Uterus (tissue), 4 donors: ENCODE results near the gene SYCP2. TPM values are rescaled to one million over a fixed set of nuclear protein-coding genes. Genes with fewer than 3 reads are reported as not detected.

Source experiments
- DNase-seq, 2 donors: peaks; one replicate each; pipeline ENCODE4 v3.0.0-alpha.2; 2019 to 2020
- H3K27ac ChIP-seq, 2 donors: fragments of 200-600 bp; sonication (generic); 1 replicate in 1 of 2; 2 replicates in 1 of 2; pipeline ENCODE4 v1.5.1; 2016 to 2018
- H3K27me3 ChIP-seq, 2 donors: fragments of 200-600 bp; sonication (generic); one replicate each; pipeline ENCODE4 v1.5.1; 2018 to 2019; ENCODE audit warnings: control low read depth in 1 of 2
- H3K36me3 ChIP-seq, 2 donors: fragments of 200-600 bp; sonication (generic); one replicate each; pipeline ENCODE4 v1.5.1; 2019; ENCODE audit warnings: control low read depth in 1 of 2
- H3K4me1 ChIP-seq, 2 donors: fragments of 200-600 bp; sonication (generic); one replicate each; pipeline ENCODE4 v1.5.1; 2018 to 2019; ENCODE audit warnings: control low read depth in 1 of 2
- H3K4me3 ChIP-seq, 2 donors: fragments of 200-600 bp; sonication (generic); 1 replicate in 1 of 2; 2 replicates in 1 of 2; pipeline ENCODE4 v1.5.1; 2018 to 2019; ENCODE audit warnings: mild to moderate bottlenecking in 1 of 2
- H3K9me3 ChIP-seq, 2 donors: fragments of 200-600 bp; sonication (generic); one replicate each; pipeline ENCODE4 v1.5.1; 2019; ENCODE audit warnings: control low read depth in 1 of 2
- POLR2A ChIP-seq, 2 donors: fragments of 450-650 bp; IDR thresholded peaks; one replicate each; pipeline ENCODE4 v1.6.1; 2016; ENCODE audit warnings: antibody characterized with exemption in 2 of 2, mild to moderate bottlenecking in 1 of 2, moderate library complexity in 1 of 2
- intact Hi-C: fragments of 100-400 bp; cut with DNase I; formaldehyde crosslinking; loops from one replicate; pipeline ENCODE4 v1.15.1; 2023; ENCODE audit warnings: low total_unique reads
- total RNA-seq, 4 donors: library from RNA; depleted of rRNA in 3 of 4; stranded (reverse); fragments of >200 nt in 3 of 4; gene quantifications; one replicate each; pipeline versions ENCODE4 v1.1.0 to v1.2.4, GENCODE V29; 2014 to 2023
- TF ChIP-seq, protein P1 (sequence below), 4 experiments: fragments of 200-600 bp in 2 of 4; fragments of 450-650 bp in 2 of 4; sonication (generic) in 2 of 4; IDR thresholded peaks; one replicate each; pipeline ENCODE4 v1.5.1; 2016 to 2019; ENCODE audit warnings: antibody characterized with exemption in 4 of 4, mild to moderate bottlenecking in 2 of 4, moderate library complexity in 1 of 4
- donor health status: DM: yes; HTN: yes; CAD: no.

SYCP2 gene
- total RNA-seq, 4 donors from 2014 or later: 1.2 to 22.5 (median 6.6) TPM

- TF ChIP-seq, protein P1, sequence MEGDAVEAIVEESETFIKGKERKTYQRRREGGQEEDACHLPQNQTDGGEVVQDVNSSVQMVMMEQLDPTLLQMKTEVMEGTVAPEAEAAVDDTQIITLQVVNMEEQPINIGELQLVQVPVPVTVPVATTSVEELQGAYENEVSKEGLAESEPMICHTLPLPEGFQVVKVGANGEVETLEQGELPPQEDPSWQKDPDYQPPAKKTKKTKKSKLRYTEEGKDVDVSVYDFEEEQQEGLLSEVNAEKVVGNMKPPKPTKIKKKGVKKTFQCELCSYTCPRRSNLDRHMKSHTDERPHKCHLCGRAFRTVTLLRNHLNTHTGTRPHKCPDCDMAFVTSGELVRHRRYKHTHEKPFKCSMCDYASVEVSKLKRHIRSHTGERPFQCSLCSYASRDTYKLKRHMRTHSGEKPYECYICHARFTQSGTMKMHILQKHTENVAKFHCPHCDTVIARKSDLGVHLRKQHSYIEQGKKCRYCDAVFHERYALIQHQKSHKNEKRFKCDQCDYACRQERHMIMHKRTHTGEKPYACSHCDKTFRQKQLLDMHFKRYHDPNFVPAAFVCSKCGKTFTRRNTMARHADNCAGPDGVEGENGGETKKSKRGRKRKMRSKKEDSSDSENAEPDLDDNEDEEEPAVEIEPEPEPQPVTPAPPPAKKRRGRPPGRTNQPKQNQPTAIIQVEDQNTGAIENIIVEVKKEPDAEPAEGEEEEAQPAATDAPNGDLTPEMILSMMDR (IDR thresholded peaks at IDR 0.05): no peak
- no peak for TF ChIP-seq POLR2A (IDR thresholded peaks at IDR 0.05)
- no peaks in the 10 kb centered on the region for H3K9me3 ChIP-seq
- H3K27me3 ChIP-seq: peaks cover 0 to 4% of the 10 kb centered on the region in 2 donors
- intact Hi-C loops: no loop called here
- H3K27ac ChIP-seq: no peak overlapping the region
- no peak overlapping the region for H3K4me3 ChIP-seq
- no peaks in the 10 kb centered on the region for H3K4me1 ChIP-seq
- DNase-seq: no peak
- H3K36me3 ChIP-seq: no peaks in the 10 kb centered on the region
Observed at GRCh38 chr20:59911041-59911440, 22.4 kb downstream of the SYCP2 start.

GRCh38 chr20:59908855-59909254 is 24.6 kb downstream of the SYCP2 start:
- no peak overlapping the region for H3K27ac ChIP-seq
- no peaks in the 10 kb centered on the region for H3K4me1 ChIP-seq
- no peaks in the 10 kb centered on the region for H3K36me3 ChIP-seq
- TF ChIP-seq POLR2A (IDR thresholded peaks at IDR 0.05): no peak
- TF ChIP-seq, protein P1 (IDR thresholded peaks at IDR 0.05): no peak
- DNase-seq: no peak
- peaks cover 0 to 2% of the 10 kb centered on the region in 2 donors for H3K27me3 ChIP-seq
- no peak overlapping the region for H3K4me3 ChIP-seq
- intact Hi-C loops: no loop called here
- no peaks in the 10 kb centered on the region for H3K9me3 ChIP-seq

- TF ChIP-seq, protein P1 (IDR thresholded peaks at IDR 0.05): no peak
- no peak for TF ChIP-seq POLR2A (IDR thresholded peaks at IDR 0.05)
- no peak overlapping the region for H3K4me3 ChIP-seq
- H3K27me3 ChIP-seq: no peaks in the 10 kb centered on the region
- no peaks in the 10 kb centered on the region for H3K9me3 ChIP-seq
- intact Hi-C loops: no loop called here
- DNase-seq: no peak
- H3K4me1 ChIP-seq: no peaks in the 10 kb centered on the region
- no peaks in the 10 kb centered on the region for H3K36me3 ChIP-seq
- no peak overlapping the region for H3K27ac ChIP-seq
Observed at GRCh38 chr20:59903621-59904020, 29.8 kb downstream of the SYCP2 start.

GRCh38 chr20:59902470-59902869 is 31.0 kb downstream of the SYCP2 start:
- H3K9me3 ChIP-seq: no peaks in the 10 kb centered on the region
- H3K27ac ChIP-seq: no peak overlapping the region
- no peaks in the 10 kb centered on the region for H3K4me1 ChIP-seq
- DNase-seq: no peak
- H3K27me3 ChIP-seq: no peaks in the 10 kb centered on the region
- TF ChIP-seq, protein P1 (IDR thresholded peaks at IDR 0.05): no peak
- no peak for TF ChIP-seq POLR2A (IDR thresholded peaks at IDR 0.05)
- H3K36me3 ChIP-seq: no peaks in the 10 kb centered on the region
- intact Hi-C loops: no loop called here
- H3K4me3 ChIP-seq: no peak overlapping the region

GRCh38 chr20:59895908-59896307 is 37.5 kb downstream of the SYCP2 start:
- Histone ChIP-seq H3K4me1 (no peaks in the 10 kb centered on the region), H3K4me3 (no peak overlapping the region), H3K27ac (no peak overlapping the region), H3K27me3 (no peaks in the 10 kb centered on the region), H3K36me3 (no peaks in the 10 kb centered on the region), H3K9me3 (no peaks in the 10 kb centered on the region)
- DNase-seq: no peak
- TF ChIP-seq, protein P1 (IDR thresholded peaks at IDR 0.05): no peak
- TF ChIP-seq POLR2A (IDR thresholded peaks at IDR 0.05): no peak
- intact Hi-C loops: no loop called here
